HCT116 (cell line): ENCODE measurements around the gene ZBTB47. TPM values are rescaled to one million over a fixed set of nuclear protein-coding genes. Genes with fewer than 3 reads are reported as not detected.

Experiments
- ATAC-seq: fragments of 200-7000 bp; cut with Tn5 transposase; 2 replicates; pipeline ENCODE4 v1.9.1; 2020; ENCODE audit warnings: mild to moderate bottlenecking, moderate library complexity
- BruUV-seq: library from RNA; stranded (reverse); fragments of 400-500 nt; replicated peaks from 2 replicates; lab custom pipeline; 2021; lab: Mats Ljungman, UMichigan
- CTCF ChIA-PET: fragments of 300-600 bp; sonication (Branson Sonifier 250); formaldehyde crosslinking; loops from one replicate; lab custom pipeline; 2021; ENCODE audit warnings: antibody characterized with exemption; lab: Charles Lee
- POLR2A ChIA-PET: fragments of 300-600, 350-600 bp; sonication (Branson Sonifier 250); formaldehyde crosslinking; loops from one replicate; lab custom pipeline; 2021; ENCODE audit warnings: antibody characterized with exemption; lab: Charles Lee
- RAD21 ChIA-PET, 2 experiments: fragments of 300-600 bp; sonication (Branson Sonifier 250); formaldehyde crosslinking; loops; one replicate each; lab custom pipeline; 2023; ENCODE audit warnings: low total read pairs in 2 of 2; ENCODE audit not compliant: uncharacterized antibody in 2 of 2, unreplicated experiment in 2 of 2, low non-redundant PET in 1 of 2; lab: Charles Lee
- DNase-seq: peaks from one replicate; pipeline ENCODE4 v3.0.0-alpha.2; 2010; ENCODE audit warnings: low read depth, low spot score
- H2AFZ ChIP-seq: fragments of 200-600 bp; shearing (Covaris generic), sonication (generic); 2 replicates; pipeline ENCODE4 v1.6.1; 2017; ENCODE audit warnings: low read depth, mixed run types, mixed read lengths, antibody characterized with exemption, low read length; ENCODE audit not compliant: poor library complexity, severe bottlenecking
- H3K27ac ChIP-seq: 2 replicates; pipeline ENCODE4 v1.5.1; 2012; ENCODE audit warnings: low read depth, low read length
- H3K27me3 ChIP-seq: fragments of 200-600 bp; sonication (generic); 2 replicates; pipeline ENCODE4 v1.6.1; 2016; ENCODE audit warnings: mixed run types, low read length, mixed read lengths; ENCODE audit not compliant: insufficient read depth
- H3K36me3 ChIP-seq, 2 experiments: fragments of 200-500 bp in 1 of 2; fragments of 200-600 bp in 1 of 2; sonication (Bioruptor generic) in 1 of 2; sonication (generic) in 1 of 2; 2 replicates each; pipeline versions ENCODE4 v1.5.1 to v1.6.1; 2014 to 2016; ENCODE audit warnings: low read length in 2 of 2, inconsistent platforms in 1 of 2, mixed read lengths in 1 of 2, mixed run types in 1 of 2; ENCODE audit not compliant: insufficient read depth in 2 of 2, control insufficient read depth in 1 of 2
- H3K4me1 ChIP-seq, 2 experiments: fragments of 200-600 bp in 1 of 2; sonication (generic) in 1 of 2; 2 replicates each; pipeline versions ENCODE4 v1.5.1 to v1.6.1; 2012 to 2017; ENCODE audit warnings: low read length in 2 of 2, inconsistent platforms in 1 of 2, mild to moderate bottlenecking in 1 of 2, mixed read lengths in 1 of 2, mixed run types in 1 of 2, moderate library complexity in 1 of 2; ENCODE audit not compliant: insufficient read depth in 2 of 2, control insufficient read depth in 1 of 2
- H3K4me2 ChIP-seq: fragments of 200-600 bp; sonication (generic); 2 replicates; pipeline ENCODE4 v1.6.1; 2017; ENCODE audit warnings: mixed run types, low read length, mixed read lengths
- H3K4me3 ChIP-seq, 2 experiments: fragments of 200-600 bp in 1 of 2; sonication (generic) in 1 of 2; replicated peaks in 1 of 2; 2 replicates each; pipeline ENCODE4 v1.5.1; 2011 to 2016; ENCODE audit warnings: low read length in 2 of 2, control low read depth in 1 of 2, low read depth in 1 of 2, mild to moderate bottlenecking in 1 of 2, mixed read lengths in 1 of 2, mixed run types in 1 of 2
- H3K79me2 ChIP-seq: fragments of 200-600 bp; sonication (generic); 2 replicates; pipeline ENCODE4 v1.6.1; 2017; ENCODE audit warnings: mild to moderate bottlenecking, mixed run types, low read length, moderate library complexity, mixed read lengths; ENCODE audit not compliant: insufficient read depth
- H3K9ac ChIP-seq: fragments of 200-600 bp; sonication (generic); 2 replicates; pipeline ENCODE4 v1.6.1; 2016; ENCODE audit warnings: low read length, mixed read lengths
- H3K9me2 ChIP-seq: fragments of 200-600 bp; sonication (generic), shearing (Covaris generic); 2 replicates; pipeline ENCODE4 v1.6.1; 2017; ENCODE audit warnings: mixed run types, mild to moderate bottlenecking, moderate library complexity; ENCODE audit not compliant: insufficient read depth
- H3K9me3 ChIP-seq, 2 experiments: fragments of 200-500 bp in 1 of 2; fragments of 200-600 bp in 1 of 2; sonication (Bioruptor generic) in 1 of 2; sonication (generic) in 1 of 2; 2 replicates each; pipeline ENCODE4 v1.6.1; 2014 to 2017; ENCODE audit warnings: low read length in 2 of 2, mixed read lengths in 2 of 2, inconsistent platforms in 1 of 2, low read depth in 1 of 2, mild to moderate bottlenecking in 1 of 2, mixed run types in 1 of 2, moderate library complexity in 1 of 2; ENCODE audit not compliant: control insufficient read depth in 1 of 2, insufficient read depth in 1 of 2
- H4K20me1 ChIP-seq: fragments of 200-600 bp; sonication (generic), shearing (Covaris generic); 2 replicates; pipeline ENCODE4 v1.6.1; 2017; ENCODE audit warnings: mixed run types, mild to moderate bottlenecking, moderate library complexity; ENCODE audit not compliant: insufficient read depth
- ATF3 ChIP-seq: IDR thresholded peaks from 2 replicates; pipeline ENCODE4 v1.6.1; 2012
- CEBPB ChIP-seq: IDR thresholded peaks from 2 replicates; pipeline ENCODE4 v1.6.1; 2012; ENCODE audit warnings: low read depth
- EGR1 ChIP-seq: IDR thresholded peaks from 2 replicates; pipeline ENCODE4 v1.6.1; 2012; ENCODE audit warnings: low read depth
- EZH2 ChIP-seq: fragments of 200-600 bp; sonication (generic); IDR thresholded peaks from 2 replicates; pipeline ENCODE4 v1.6.1; 2017; ENCODE audit warnings: antibody characterized with exemption, mixed run types
- EZH2phosphoT487 ChIP-seq: fragments of 200-600 bp; IDR thresholded peaks from 2 replicates; pipeline ENCODE4 v1.6.1; 2018; ENCODE audit warnings: antibody characterized with exemption, borderline replicate concordance
- FOSL1 ChIP-seq: IDR thresholded peaks from 2 replicates; pipeline ENCODE4 v1.6.1; 2012; ENCODE audit warnings: low read depth
- RAD21 ChIP-seq: IDR thresholded peaks from 2 replicates; pipeline ENCODE4 v1.6.1; 2012; ENCODE audit warnings: low read depth, mild to moderate bottlenecking
- SIN3A ChIP-seq: IDR thresholded peaks from 2 replicates; pipeline ENCODE4 v1.6.1; 2012; ENCODE audit warnings: low read depth
- SRF ChIP-seq: IDR thresholded peaks from 2 replicates; pipeline ENCODE4 v1.6.1; 2012; ENCODE audit warnings: low read depth
- YY1 ChIP-seq: IDR thresholded peaks from 2 replicates; pipeline ENCODE4 v1.6.1; 2011; ENCODE audit warnings: low read length, low read depth, moderate library complexity, mild to moderate bottlenecking; ENCODE audit not compliant: insufficient replicate concordance; ENCODE audit errors: extremely low read depth
- ZBTB33 ChIP-seq: IDR thresholded peaks from 2 replicates; pipeline ENCODE4 v1.6.1; 2011; ENCODE audit warnings: mild to moderate bottlenecking, low read length, moderate library complexity; ENCODE audit not compliant: insufficient replicate concordance; ENCODE audit errors: extremely low read depth
- ZFX ChIP-seq: fragments of 450-650 bp; IDR thresholded peaks from 2 replicates; pipeline ENCODE4 v1.6.1; 2017
- ZNF274 ChIP-seq: fragments of 200-500 bp; sonication (Bioruptor generic); IDR thresholded peaks from 2 replicates; pipeline ENCODE4 v1.6.1; 2014; ENCODE audit warnings: mild to moderate bottlenecking, low read depth, low read length, inconsistent platforms
- intact Hi-C: fragments of 100-400 bp; cut with micrococcal nuclease; formaldehyde crosslinking; loops from 2 replicates; pipeline ENCODE4 v1.10.0; 2022
- total RNA-seq: library from RNA; stranded (reverse); gene quantifications from one replicate; pipeline ENCODE4 v1.2.1, GENCODE V29; 2021; ENCODE audit not compliant: unreplicated experiment

Gene ZBTB47
- total RNA-seq, 1 experiment from 2014 or later = 6.3 TPM

GRCh38 chr3:42670051-42670576, 16.6 kb downstream of the ZBTB47 start:
- no peaks in the 10 kb centered on the region for H3K79me2 ChIP-seq
- no peak overlapping the region for H2AFZ ChIP-seq
- H3K9me3 ChIP-seq = no peaks in the 10 kb centered on the region
- CTCF ChIA-PET = no interaction called here
- POLR2A ChIA-PET = no interaction called here
- no peak overlapping the region for H3K9ac ChIP-seq
- no peak for DNase-seq
- no peaks in the 10 kb centered on the region for H3K9me2 ChIP-seq
- no TSS peak for BruUV-seq
- no peak for ATAC-seq
- H3K4me2 ChIP-seq = no peak overlapping the region
- H3K27me3 ChIP-seq = no peaks in the 10 kb centered on the region
- no peaks in the 10 kb centered on the region for H3K36me3 ChIP-seq
- no peaks in the 10 kb centered on the region for H4K20me1 ChIP-seq
- RAD21 ChIA-PET = no interaction called here
- H3K27ac ChIP-seq = no peak overlapping the region
- H3K4me1 ChIP-seq = no peaks in the 10 kb centered on the region
- intact Hi-C loops = no loop called here
- no peak for TF ChIP-seq EZH2
- TF ChIP-seq ATF3 = no peak
- no peak for TF ChIP-seq YY1
- no peak for TF ChIP-seq ZFX
- TF ChIP-seq EZH2phosphoT487 = no peak
- no peak for TF ChIP-seq ZBTB33
- TF ChIP-seq ZNF274 = no peak
- TF ChIP-seq FOSL1 = no peak
- TF ChIP-seq CEBPB = no peak
- no peak for TF ChIP-seq EGR1
- no peak for TF ChIP-seq RAD21
- TF ChIP-seq SRF = no peak
- no peak for TF ChIP-seq SIN3A
- H3K4me3 ChIP-seq = no peak overlapping the region
